K562 (cell line): ENCODE data around the gene BCKDK. TPM values are rescaled to one million over a fixed set of nuclear protein-coding genes. Genes with fewer than 3 reads are reported as not detected.
"Not testable (repeated sequence)": the region's sequence is repeated elsewhere in the genome, so short reads cannot be mapped to it uniquely, and the experiment has no call there.

ENCODE experiments used
- ATAC-seq: fragments of 200-7000 bp; cut with Tn5 transposase; 3 replicates; pipeline ENCODE4 v1.9.1; 2020; ENCODE audit warnings: moderate library complexity
- BruUV-seq: library from RNA; stranded (reverse); fragments of 400-500 nt; replicated peaks from 2 replicates; lab custom pipeline; 2021; lab: Mats Ljungman, UMichigan
- CTCF ChIA-PET: fragments of 300-600 bp; formaldehyde crosslinking; extraction: SDS; loops from one replicate; lab custom pipeline; 2021; ENCODE audit warnings: low intra/inter-chr PET ratio; lab: Yijun Ruan, JAX
- POLR2A ChIA-PET: fragments of 300-600, 350-650 bp; sonication (Branson Sonifier 250); formaldehyde crosslinking; extraction: SDS; loops from one replicate; lab custom pipeline; 2021; ENCODE audit warnings: antibody characterized with exemption, inconsistent platforms; lab: Yijun Ruan, JAX
- DNase-seq, 4 experiments: peaks; one replicate each; pipeline versions ENCODE4 v3.0.0 to v3.0.0-alpha.2; 2011 to 2018; ENCODE audit warnings: low spot score in 3 of 4, mixed read lengths in 3 of 4; ENCODE audit errors: extremely low read depth in 1 of 4
- FAIRE-seq: peaks from 2 replicates; lab custom pipeline; 2011; peaks lifted over from hg19 to GRCh38; lab: Jason Lieb, UNC
- H2AFZ ChIP-seq: 2 replicates; pipeline ENCODE4 v1.6.0; 2011; ENCODE audit warnings: low read depth, low read length, control low read depth, inconsistent platforms
- H3K27ac ChIP-seq: fragments of 200-600 bp; 3 replicates; pipeline ENCODE4 v1.8.0; 2011; ENCODE audit warnings: low read depth, mild to moderate bottlenecking, control low read depth, inconsistent platforms, low read length, moderate library complexity, mixed read lengths; ENCODE audit errors: extremely low read depth
- H3K27me3 ChIP-seq, 2 experiments: fragments of 300-600 bp in 1 of 2; 2 replicates in 1 of 2; 3 replicates in 1 of 2; pipeline versions ENCODE4 v1.6.0 to v1.8.0; 2011; ENCODE audit warnings: inconsistent platforms in 2 of 2, low read length in 2 of 2, mild to moderate bottlenecking in 1 of 2, mixed read lengths in 1 of 2, moderate library complexity in 1 of 2; ENCODE audit not compliant: control insufficient read depth in 2 of 2, insufficient read depth in 2 of 2
- H3K36me3 ChIP-seq: fragments of 300-600 bp; 3 replicates; pipeline ENCODE4 v1.8.0; 2011; ENCODE audit warnings: mild to moderate bottlenecking, low read length, inconsistent platforms; ENCODE audit not compliant: control insufficient read depth, insufficient read depth
- H3K4me1 ChIP-seq, 2 experiments: fragments of 200-600 bp in 1 of 2; replicated peaks in 1 of 2; 2 replicates in 1 of 2; 3 replicates in 1 of 2; pipeline versions ENCODE4 v1.5.1 to v1.8.0; 2011; ENCODE audit warnings: inconsistent platforms in 2 of 2, low read length in 2 of 2, mild to moderate bottlenecking in 1 of 2, mixed read lengths in 1 of 2, moderate library complexity in 1 of 2; ENCODE audit not compliant: control insufficient read depth in 2 of 2, insufficient read depth in 2 of 2
- H3K4me2 ChIP-seq: 2 replicates; pipeline ENCODE4 v1.6.1; 2011; ENCODE audit warnings: low read length, control low read depth, inconsistent platforms, mixed read lengths; ENCODE audit not compliant: insufficient read depth
- H3K4me3 ChIP-seq: fragments of 200-600 bp; sonication (generic), shearing (Covaris generic); 2 replicates; pipeline ENCODE4 v1.5.1; 2016; ENCODE audit warnings: control low read depth, inconsistent platforms
- H3K79me2 ChIP-seq: fragments of 200-600 bp; 3 replicates; pipeline ENCODE4 v1.8.0; 2011; ENCODE audit warnings: low read length, inconsistent platforms; ENCODE audit not compliant: control insufficient read depth, insufficient read depth
- H3K9ac ChIP-seq, 2 experiments: 2 replicates each; pipeline versions ENCODE4 v1.6.0 to v1.6.1; 2011; ENCODE audit warnings: low read depth in 2 of 2, low read length in 2 of 2, control low read depth in 1 of 2, inconsistent platforms in 1 of 2, mild to moderate bottlenecking in 1 of 2, mixed read lengths in 1 of 2; ENCODE audit not compliant: insufficient read depth in 1 of 2
- H3K9me1 ChIP-seq: one replicate; pipeline ENCODE4 v1.6.0; 2011; ENCODE audit warnings: inconsistent platforms, mild to moderate bottlenecking, low read length, moderate library complexity; ENCODE audit not compliant: control insufficient read depth, insufficient read depth
- H3K9me3 ChIP-seq: replicated peaks from 2 replicates; pipeline ENCODE4 v1.5.1; 2011; ENCODE audit warnings: low read depth, low read length, inconsistent platforms; ENCODE audit not compliant: control insufficient read depth, insufficient read depth
- H4K20me1 ChIP-seq: replicated peaks from 2 replicates; pipeline ENCODE4 v1.6.1; 2011; ENCODE audit warnings: low read length, inconsistent platforms, mixed read lengths; ENCODE audit not compliant: control insufficient read depth, insufficient read depth
- ZC3H8 ChIP-seq: fragments of 450-650 bp; IDR thresholded peaks from 2 replicates; pipeline ENCODE4 v1.6.1; 2017
- WGBS: fragments of 100-300 bp; shearing (Covaris generic); methylation state at CpG from one replicate; pipeline ENCODE4 v1.1.6; 2016; ENCODE audit warnings: low coverage, mixed read lengths; ENCODE audit not compliant: insufficient coverage; ENCODE audit errors: missing lambda C conversion rate; 5-methylcytosine and 5-hydroxymethylcytosine counted together
- in situ Hi-C: fragments of 300-500 bp; cut with MboI; formaldehyde crosslinking; loops from 4 replicates; pipeline ENCODE4 v1.15.0; 2018; ENCODE audit warnings: inconsistent platforms, mixed read lengths
- intact Hi-C: fragments of 100-400 bp; cut with micrococcal nuclease; formaldehyde crosslinking; loops from 2 replicates; pipeline ENCODE4 v1.14.2; 2022
- polyA plus RNA-seq, 8 experiments: library from polyadenylated mRNA; depleted of rRNA in 4 of 8; stranded (reverse) in 5 of 8; unstranded in 3 of 8; fragments of >200 nt; fragmentation: Nextera tagmentation in 2 of 8; fragmentation: Illumina TruSeq in 1 of 8; extraction: Ambion mirVana in 2 of 8; extraction: Trizol in 1 of 8; gene quantifications; 2 replicates each; pipeline versions ENCODE4 v1.2.1 to v1.2.3, GENCODE V29; 2011 to 2014; ENCODE audit warnings: inconsistent platforms in 1 of 8, missing spikeins in 1 of 8
- total RNA-seq, 7 experiments: library from RNA; depleted of rRNA in 6 of 7; stranded (reverse); fragments of >200 nt in 6 of 7; fragmentation: Illumina TruSeq in 2 of 7; extraction: Trizol in 2 of 7; gene quantifications; 2 replicates each; pipeline versions ENCODE4 v1.2.1 to v1.2.3, GENCODE V29; 2011 to 2021; ENCODE audit warnings: low replicate concordance in 1 of 7
- TF ChIP-seq, protein P1 (sequence below): fragments of 450-650 bp; IDR thresholded peaks from 2 replicates; pipeline ENCODE4 v1.6.1; 2018; ENCODE audit not compliant: partially characterized antibody

The BCKDK gene
- total and polyA plus RNA-seq, 9 of the 15 experiments (the other 6 are each of a cell fraction or from before 2014, with no cell fraction given) = 0.58 to 34.8 (median 13.1) TPM

DNA sequence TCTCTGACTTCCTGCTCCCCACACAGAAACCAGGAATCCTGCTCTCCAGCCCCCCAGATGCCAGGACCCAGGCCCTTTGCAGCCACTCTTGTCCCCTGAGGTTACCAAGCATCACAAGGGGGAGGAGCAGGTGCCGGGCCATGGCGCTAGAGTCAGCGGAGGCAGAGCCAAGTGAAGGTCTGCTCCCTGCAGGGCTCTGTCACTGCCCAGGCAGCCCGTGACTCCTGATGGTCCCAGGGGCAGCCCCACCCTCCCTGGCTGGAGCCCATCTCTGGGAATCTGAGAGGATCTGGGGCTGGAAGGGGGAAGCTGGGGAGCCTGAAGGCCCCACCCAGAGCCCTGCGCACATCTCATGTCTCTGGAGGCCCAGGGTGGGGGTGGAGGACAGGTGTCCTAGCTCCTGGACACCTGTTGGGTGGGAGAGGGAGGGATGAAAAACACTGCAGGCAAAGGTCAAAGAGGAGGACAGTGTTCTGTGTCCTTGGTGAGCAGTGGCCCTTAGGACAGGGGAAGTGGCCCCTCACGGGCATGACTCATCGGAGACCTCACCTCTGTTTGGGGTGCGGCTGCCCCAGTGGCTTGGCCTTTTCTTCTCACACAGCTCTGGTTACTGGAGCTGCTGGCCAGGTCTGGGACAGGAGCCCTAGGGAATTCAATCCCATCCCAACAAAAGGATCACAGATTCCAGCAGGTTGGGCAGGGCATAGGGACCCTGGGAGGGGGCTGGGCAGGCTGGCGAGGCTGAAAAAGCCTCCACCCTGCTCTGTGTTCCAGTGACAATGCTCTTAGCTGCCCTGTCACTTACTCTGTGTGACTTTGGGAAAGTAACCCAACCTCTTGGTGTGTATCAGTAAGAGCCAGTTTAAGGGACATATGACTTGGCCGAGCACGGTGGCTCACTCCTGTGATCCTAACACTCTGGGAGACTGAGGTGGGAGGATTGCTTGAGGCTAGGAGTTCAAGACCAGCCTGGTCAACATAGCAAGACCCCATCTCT lies 42.0 kb downstream of the BCKDK start, which contains the start of gene PRSS36 (continued):
- TF ChIP-seq, protein P1, sequence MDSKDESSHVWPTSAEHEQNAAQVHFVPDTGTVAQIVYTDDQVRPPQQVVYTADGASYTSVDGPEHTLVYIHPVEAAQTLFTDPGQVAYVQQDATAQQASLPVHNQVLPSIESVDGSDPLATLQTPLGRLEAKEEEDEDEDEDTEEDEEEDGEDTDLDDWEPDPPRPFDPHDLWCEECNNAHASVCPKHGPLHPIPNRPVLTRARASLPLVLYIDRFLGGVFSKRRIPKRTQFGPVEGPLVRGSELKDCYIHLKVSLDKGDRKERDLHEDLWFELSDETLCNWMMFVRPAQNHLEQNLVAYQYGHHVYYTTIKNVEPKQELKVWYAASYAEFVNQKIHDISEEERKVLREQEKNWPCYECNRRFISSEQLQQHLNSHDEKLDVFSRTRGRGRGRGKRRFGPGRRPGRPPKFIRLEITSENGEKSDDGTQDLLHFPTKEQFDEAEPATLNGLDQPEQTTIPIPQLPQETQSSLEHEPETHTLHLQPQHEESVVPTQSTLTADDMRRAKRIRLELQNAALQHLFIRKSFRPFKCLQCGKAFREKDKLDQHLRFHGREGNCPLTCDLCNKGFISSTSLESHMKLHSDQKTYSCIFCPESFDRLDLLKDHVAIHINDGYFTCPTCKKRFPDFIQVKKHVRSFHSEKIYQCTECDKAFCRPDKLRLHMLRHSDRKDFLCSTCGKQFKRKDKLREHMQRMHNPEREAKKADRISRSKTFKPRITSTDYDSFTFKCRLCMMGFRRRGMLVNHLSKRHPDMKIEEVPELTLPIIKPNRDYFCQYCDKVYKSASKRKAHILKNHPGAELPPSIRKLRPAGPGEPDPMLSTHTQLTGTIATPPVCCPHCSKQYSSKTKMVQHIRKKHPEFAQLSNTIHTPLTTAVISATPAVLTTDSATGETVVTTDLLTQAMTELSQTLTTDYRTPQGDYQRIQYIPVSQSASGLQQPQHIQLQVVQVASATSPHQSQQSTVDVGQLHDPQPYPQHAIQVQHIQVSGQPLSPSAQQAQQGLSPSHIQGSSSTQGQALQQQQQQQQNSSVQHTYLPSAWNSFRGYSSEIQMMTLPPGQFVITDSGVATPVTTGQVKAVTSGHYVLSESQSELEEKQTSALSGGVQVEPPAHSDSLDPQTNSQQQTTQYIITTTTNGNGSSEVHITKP = peak; percentile 22
- no peak for TF ChIP-seq ZC3H8

DNA sequence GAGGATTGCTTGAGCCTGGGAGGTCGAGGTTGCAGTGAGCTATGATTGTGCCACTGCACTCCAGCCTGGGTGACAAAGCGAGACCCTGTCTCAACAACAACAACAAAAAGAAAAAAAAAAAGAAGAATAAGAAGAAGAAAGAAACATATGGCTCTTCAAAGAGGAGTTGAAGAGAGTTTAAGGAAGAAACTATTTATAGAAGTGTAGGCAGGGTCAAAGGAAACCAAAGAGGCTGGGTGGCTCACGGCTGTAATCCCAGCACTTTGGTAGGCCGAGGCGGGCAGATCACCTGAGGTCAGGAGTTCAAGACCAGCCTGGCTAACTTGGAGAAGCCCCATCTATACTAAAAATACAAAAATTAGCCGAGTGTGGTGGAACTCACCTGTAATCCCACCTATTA lies 42.8 kb downstream of the BCKDK start:
- intact Hi-C loops, ATAC-seq, H3K9me3 ChIP-seq, FAIRE-seq, DNase-seq, in situ Hi-C loops, H4K20me1 ChIP-seq, CTCF ChIA-PET, H3K36me3 ChIP-seq, H3K4me2 ChIP-seq, H3K4me3 ChIP-seq, H3K9ac ChIP-seq, H3K79me2 ChIP-seq, H3K27ac ChIP-seq, BruUV-seq, H2AFZ ChIP-seq, H3K9me1 ChIP-seq: not testable (repeated sequence)
- 36% methylated on average over 5 of the region's 6 CpGs for WGBS
- Histone ChIP-seq H3K27me3 (peaks cover 9 to 14% of the 10 kb centered on the region in 2 experiments; a peak in 4 of 5 replicates), H3K4me1 (peaks cover 0 to 25% of the 10 kb centered on the region in 2 experiments; a peak in 3 of 5 replicates)
- POLR2A ChIA-PET = interaction anchor here (0.8 to 2.3 kb wide), 4 partner anchors 8 to 301 kb away, joined by 3 to 9 read pairs (median 8); partner anchors contain the start of gene FUS
